Fibroblast of mammary gland (primary cell): ENCODE measurements around the gene EPC1.

Experiments
- DNase-seq: peaks from one replicate; pipeline ENCODE4 v3.0.0-alpha.2; 2010; ENCODE audit warnings: low read depth
- H3K4me3 ChIP-seq: 2 replicates; pipeline ENCODE4 v1.5.1; 2011; ENCODE audit warnings: low read depth, mild to moderate bottlenecking, low read length, moderate library complexity; ENCODE audit not compliant: control insufficient read depth
- CTCF ChIP-seq: conservative IDR thresholded peaks from 2 replicates; pipeline ENCODE4 v1.5.1; 2011; ENCODE audit warnings: low read depth, low read length, inconsistent platforms; ENCODE audit not compliant: control insufficient read depth, insufficient read depth

Gene EPC1

GRCh38 chr10:32327364-32327691 lies 19.6 kb downstream of the EPC1 start:
- TF ChIP-seq CTCF = no peak
- no peak overlapping the region for H3K4me3 ChIP-seq
- peak; percentile 52 for DNase-seq

DNA sequence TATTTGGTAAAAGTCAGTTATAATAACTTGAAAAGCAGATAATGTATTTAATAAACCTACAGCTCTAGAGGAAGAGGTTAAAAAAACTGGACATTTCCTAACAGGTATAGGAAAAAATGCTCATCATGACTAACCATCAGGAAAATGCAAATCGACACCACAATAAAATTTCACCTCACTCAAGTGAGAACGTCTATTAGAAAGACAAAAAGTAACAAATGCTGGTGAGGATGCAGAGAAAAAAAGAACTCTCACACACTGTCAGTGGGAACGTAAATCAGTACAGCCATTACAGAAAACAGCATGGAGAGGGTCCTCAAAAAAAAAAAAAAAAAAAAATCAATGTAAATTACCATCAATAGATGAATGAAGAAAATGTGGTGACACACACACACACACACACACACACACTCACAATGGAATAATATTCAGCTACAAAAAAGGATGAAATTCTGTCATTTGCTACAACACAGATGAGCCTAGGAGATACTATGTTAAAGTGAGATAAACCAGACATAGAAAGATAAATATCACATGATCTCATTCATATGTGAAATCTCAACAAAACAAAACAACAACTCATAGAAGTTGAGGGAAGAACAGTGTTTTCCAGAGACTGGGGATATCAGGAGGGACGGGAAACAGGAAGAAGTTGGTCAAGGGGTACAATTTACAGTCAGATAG lies 20.1 kb downstream of the EPC1 start:
- H3K4me3 ChIP-seq = no peak overlapping the region
- DNase-seq = no peak
- TF ChIP-seq CTCF = no peak

DNA sequence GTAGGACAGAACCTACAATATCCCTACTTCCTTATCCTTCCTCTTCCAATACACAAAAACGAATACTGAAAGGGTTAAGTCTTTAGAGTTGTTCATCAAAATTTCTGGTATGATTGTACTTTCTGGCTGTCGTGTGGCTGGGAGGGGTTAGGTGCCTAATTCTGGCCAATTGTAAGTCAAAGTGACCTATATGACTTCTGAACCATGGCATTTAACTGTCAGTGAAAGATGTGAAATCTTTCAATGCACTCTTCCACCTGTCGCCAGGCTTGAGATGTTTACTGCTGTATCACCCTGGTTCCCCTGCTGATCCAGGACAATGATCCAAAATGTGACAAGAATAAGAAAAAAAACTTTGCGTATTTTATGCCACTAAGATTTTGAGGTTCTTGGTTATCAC lies 20.8 kb downstream of the EPC1 start:
- no peak for TF ChIP-seq CTCF
- no peak overlapping the region for H3K4me3 ChIP-seq
- DNase-seq = no peak

DNA sequence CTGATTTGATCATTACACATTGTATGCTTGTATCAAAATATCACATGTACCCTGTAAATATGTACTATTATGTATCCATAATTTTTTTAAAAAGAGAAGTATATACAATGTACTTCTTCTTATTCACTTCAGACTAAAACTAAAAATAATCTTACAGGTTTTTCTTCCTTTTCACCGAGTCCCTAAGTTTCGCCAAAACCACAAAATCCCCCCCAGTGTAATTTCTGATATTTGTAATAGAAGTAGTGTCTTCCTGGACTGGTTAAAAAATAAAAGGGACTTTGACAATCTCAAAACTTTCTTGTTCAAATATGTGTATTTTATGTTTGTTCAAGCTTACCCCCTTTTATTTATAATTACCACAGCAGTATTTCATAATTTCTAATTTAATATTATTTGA lies 23.9 kb downstream of the EPC1 start:
- no peak for TF ChIP-seq CTCF
- H3K4me3 ChIP-seq = no peak overlapping the region
- no peak for DNase-seq

GRCh38 chr10:32321016-32321631 lies 25.8 kb downstream of the EPC1 start:
- no peak overlapping the region for H3K4me3 ChIP-seq
- no peak for DNase-seq
- TF ChIP-seq CTCF = no peak

DNA sequence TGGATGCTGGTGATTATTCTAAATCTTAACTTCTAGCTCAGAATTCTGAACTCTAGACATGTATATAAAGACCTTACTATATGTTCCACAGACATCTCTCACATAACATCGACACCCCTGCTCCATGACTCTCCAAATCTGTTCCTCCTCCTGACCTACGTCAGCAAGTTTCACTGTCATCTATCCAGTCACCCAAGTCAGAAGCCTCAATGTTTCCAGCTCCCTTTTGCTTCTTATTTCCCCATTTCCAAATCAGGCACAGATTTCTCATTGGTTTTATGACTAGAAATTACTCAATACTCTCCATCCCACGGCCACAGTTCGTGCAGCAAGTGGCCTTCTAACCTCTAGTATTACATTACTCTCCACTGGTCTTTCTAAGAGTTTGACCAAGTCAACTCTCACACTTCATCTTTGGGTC lies 28.5 kb downstream of the EPC1 start:
- TF ChIP-seq CTCF = no peak
- H3K4me3 ChIP-seq = no peak overlapping the region
- DNase-seq = peak; percentile 80
